BJ (cell line): Measurements from ENCODE around the gene GALNT12. TPM values are rescaled to one million over a fixed set of nuclear protein-coding genes. Genes with fewer than 3 reads are reported as not detected.

Experiments used
- CTCF ChIA-PET: fragments of 350-600 bp; formaldehyde crosslinking; extraction: SDS; loops from one replicate; lab custom pipeline; 2021; ENCODE audit warnings: antibody characterized with exemption, inconsistent platforms; lab: Yijun Ruan, JAX
- POLR2A ChIA-PET: fragments of 300-600 bp; sonication (Branson Sonifier 250); formaldehyde crosslinking; extraction: SDS; loops from one replicate; lab custom pipeline; 2021; ENCODE audit warnings: antibody characterized with exemption; lab: Charles Lee
- DNase-seq: peaks from one replicate; pipeline ENCODE4 v3.0.0-alpha.2; 2011; ENCODE audit warnings: low read depth
- H3K27me3 ChIP-seq: 2 replicates; pipeline ENCODE4 v1.6.0; 2011; ENCODE audit warnings: low read length; ENCODE audit not compliant: control insufficient read depth, insufficient read depth
- H3K36me3 ChIP-seq: 2 replicates; pipeline ENCODE4 v1.5.1; 2011; ENCODE audit warnings: low read length; ENCODE audit not compliant: control insufficient read depth, insufficient read depth
- H3K4me3 ChIP-seq: 2 replicates; pipeline ENCODE4 v1.5.1; 2011; ENCODE audit warnings: low read depth, mild to moderate bottlenecking, control low read depth, low read length
- polyA plus RNA-seq: library from polyadenylated mRNA; depleted of rRNA; stranded (reverse); fragments of >200 nt; gene quantifications from 2 replicates; pipeline ENCODE4 v1.2.3, GENCODE V29; 2011
- TF ChIP-seq, protein P1 (sequence below): IDR thresholded peaks from 2 replicates; pipeline ENCODE4 v1.5.1; 2011; ENCODE audit warnings: low read depth, mild to moderate bottlenecking, control low read depth, inconsistent platforms, low read length, moderate library complexity; ENCODE audit not compliant: insufficient read depth

GALNT12 gene
- polyA plus RNA-seq, 1 experiment: 4.2 TPM

DNA sequence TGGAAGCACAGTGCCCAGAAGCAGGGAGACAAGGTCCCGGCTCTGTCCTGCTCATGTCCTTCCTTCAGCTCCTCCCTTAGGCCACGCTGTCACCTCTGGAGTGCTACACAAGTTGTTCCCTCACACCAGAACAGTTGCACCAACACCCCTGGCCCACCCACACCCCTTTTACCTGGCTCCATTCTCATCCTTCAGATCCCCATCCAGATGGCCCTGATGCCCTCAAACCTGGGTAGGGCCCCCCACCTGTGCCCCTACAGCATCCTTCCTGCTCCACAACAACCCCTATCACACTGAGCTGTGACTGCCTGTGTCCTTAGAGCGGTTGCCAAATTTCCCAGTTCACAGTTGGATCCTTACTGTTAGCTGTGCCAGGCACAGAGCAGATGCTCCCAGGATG is 40.3 kb upstream of the GALNT12 start:
- peaks cover 19% of the 10 kb centered on the region for H3K36me3 ChIP-seq
- no peak for DNase-seq
- no peaks in the 10 kb centered on the region for H3K27me3 ChIP-seq
- TF ChIP-seq, protein P1, sequence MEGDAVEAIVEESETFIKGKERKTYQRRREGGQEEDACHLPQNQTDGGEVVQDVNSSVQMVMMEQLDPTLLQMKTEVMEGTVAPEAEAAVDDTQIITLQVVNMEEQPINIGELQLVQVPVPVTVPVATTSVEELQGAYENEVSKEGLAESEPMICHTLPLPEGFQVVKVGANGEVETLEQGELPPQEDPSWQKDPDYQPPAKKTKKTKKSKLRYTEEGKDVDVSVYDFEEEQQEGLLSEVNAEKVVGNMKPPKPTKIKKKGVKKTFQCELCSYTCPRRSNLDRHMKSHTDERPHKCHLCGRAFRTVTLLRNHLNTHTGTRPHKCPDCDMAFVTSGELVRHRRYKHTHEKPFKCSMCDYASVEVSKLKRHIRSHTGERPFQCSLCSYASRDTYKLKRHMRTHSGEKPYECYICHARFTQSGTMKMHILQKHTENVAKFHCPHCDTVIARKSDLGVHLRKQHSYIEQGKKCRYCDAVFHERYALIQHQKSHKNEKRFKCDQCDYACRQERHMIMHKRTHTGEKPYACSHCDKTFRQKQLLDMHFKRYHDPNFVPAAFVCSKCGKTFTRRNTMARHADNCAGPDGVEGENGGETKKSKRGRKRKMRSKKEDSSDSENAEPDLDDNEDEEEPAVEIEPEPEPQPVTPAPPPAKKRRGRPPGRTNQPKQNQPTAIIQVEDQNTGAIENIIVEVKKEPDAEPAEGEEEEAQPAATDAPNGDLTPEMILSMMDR: no peak
- ChIA-PET CTCF (interaction anchor here (4.1 kb wide), 1 partner anchor 9 kb away, joined by 31 read pairs; no protein-coding TSS in a partner anchor), POLR2A (no interaction called here)
- no peak overlapping the region for H3K4me3 ChIP-seq

DNA sequence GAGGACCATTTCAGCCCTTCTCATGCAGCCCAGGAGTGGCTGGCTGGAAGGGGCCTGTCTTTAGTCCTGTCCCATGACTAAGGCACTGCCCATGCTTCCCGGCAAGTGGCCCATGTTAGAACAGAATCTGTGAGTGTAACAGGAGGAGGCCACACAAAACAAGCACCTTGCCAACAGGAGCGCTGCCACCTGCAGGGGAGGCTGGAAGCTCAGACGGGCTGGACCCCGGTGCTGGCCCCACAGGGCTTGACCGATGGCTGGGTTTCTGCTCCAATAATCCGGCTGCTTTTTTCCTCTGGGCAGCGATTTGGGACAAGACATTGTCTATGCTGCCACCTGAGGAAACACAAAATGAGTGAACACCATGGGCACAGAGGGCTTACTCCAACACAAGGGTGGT is 39.6 kb upstream of the GALNT12 start:
- Histone ChIP-seq H3K36me3 (peaks cover 22% of the 10 kb centered on the region), H3K27me3 (no peaks in the 10 kb centered on the region), H3K4me3 (no peak overlapping the region)
- DNase-seq: no peak
- TF ChIP-seq, protein P1: no peak
- ChIA-PET POLR2A (no interaction called here), CTCF (interaction anchor here (4.1 kb wide), 1 partner anchor 8 kb away, joined by 31 read pairs; no protein-coding TSS in a partner anchor)

DNA sequence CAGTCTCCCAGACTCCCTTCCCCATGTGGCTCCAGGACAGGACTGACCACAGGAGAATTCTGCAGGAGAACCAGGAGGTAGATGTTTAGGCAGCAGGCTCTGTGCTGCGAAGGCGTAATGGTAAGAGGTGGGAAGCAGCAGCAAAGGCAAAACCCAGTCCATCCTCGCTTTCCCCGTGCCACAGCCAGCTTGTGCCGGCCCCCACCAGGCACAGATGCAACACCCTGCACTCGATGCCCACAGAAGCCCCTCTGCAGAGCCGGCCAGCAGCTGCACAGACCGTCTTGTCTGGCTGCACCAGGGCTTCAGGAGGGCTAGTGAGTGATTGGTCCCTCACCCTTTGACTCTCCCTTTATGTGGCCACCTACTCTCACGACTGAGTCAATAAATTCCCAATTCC is 39.1 kb upstream of the GALNT12 start:
- TF ChIP-seq, protein P1: no peak
- ChIA-PET POLR2A (no interaction called here), CTCF (interaction anchor here (4.1 kb wide), 1 partner anchor 8 kb away, joined by 31 read pairs; no protein-coding TSS in a partner anchor)
- Histone ChIP-seq H3K27me3 (no peaks in the 10 kb centered on the region), H3K4me3 (no peak overlapping the region), H3K36me3 (peaks cover 26% of the 10 kb centered on the region)
- no peak for DNase-seq

DNA sequence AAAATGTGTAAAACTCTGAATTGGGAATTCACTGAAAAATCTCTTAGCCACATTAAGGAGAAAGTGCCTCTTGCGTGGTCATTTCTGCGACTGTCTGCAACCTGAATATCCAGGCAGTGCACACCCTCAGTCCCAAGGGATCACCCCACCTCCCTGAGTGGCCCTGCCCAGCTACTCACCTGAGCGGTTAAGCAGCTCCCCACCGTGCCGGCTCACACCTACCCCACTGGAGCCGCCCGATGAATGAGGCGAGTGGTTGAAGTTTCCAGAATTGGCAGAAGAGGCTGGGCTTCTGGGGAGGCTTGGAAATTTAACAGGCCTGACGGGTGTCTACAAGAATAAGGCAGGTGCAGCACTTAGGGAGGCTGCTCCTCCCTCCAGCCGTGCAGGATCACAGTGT is 36.8 kb upstream of the GALNT12 start:
- ChIA-PET CTCF (interaction anchor here (1.0 to 2.5 kb wide), 2 partner anchors 12 to 455 kb away, joined by 3 to 10 read pairs; no protein-coding TSS in a partner anchor), POLR2A (no interaction called here)

DNA sequence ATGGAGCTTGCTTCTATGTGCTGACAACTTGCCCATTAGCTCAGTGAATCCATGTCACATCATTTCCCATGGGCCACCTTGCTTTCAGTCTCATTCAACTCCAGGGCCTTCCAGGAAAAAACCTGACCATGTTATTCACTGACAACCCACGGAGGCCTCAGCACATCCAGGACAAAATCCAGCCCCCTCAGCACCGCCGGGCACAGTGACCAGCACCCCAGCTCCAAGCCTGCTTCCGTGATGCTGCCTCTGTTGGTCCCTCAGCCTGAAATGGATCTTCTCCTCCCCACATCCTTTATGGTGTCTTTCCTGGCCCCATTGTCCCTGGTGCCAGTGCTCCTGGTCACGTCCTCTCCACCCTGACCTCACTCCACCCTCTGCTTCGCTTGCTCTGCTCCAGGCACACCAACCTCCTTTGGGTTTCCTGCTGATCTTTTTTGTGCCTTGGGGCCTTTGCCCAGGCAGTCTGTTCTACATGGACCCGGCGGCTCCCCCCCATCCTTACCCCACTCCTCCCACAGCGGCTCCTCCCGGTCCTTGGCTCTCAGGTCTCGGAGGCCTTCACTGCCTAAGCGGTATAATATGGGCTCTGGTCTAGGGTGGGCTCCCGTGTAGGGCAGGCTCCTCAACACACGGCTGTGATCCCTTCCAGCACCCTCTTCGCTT is 36.1 kb upstream of the GALNT12 start:
- Histone ChIP-seq H3K27me3 (no peaks in the 10 kb centered on the region), H3K4me3 (no peak overlapping the region), H3K36me3 (peaks cover 28% of the 10 kb centered on the region)
- TF ChIP-seq, protein P1: no peak
- ChIA-PET CTCF (interaction anchor here (2.5 kb wide), 1 partner anchor 456 kb away, joined by 10 read pairs; no protein-coding TSS in a partner anchor), POLR2A (no interaction called here)
- DNase-seq: no peak

More for the DNA sequence above, 36.8 kb upstream of the GALNT12 start:
- H3K36me3 ChIP-seq: peaks cover 28% of the 10 kb centered on the region
- TF ChIP-seq, protein P1: no peak
- H3K27me3 ChIP-seq: no peaks in the 10 kb centered on the region
- no peak for DNase-seq
- no peak overlapping the region for H3K4me3 ChIP-seq
